Measurements from ENCODE around the gene HAUS7.

Gene HAUS7

GRCh38 chrX:153470411-153471363 lies at the start of gene HAUS7:
Gene HAUS7 (minus strand): TSS chrX:153470576. CDS start chrX:153470557, 19 bp downstream.
- peak; percentile 66 for TF ChIP-seq CTCF (IDR thresholded peaks at IDR 0.05; ENCODE audit: low read depth, low read length)
- peak; percentile 89 to 95 for DNase-seq (ENCODE audit: low read depth in 2 of 2)
- peak within 1 kb of the TSS; percentile 64 to 70 for H3K4me3 ChIP-seq (replicated peaks in 1 of 2; ENCODE audit: low read depth in 2 of 2, low read length in 2 of 2)

- TF ChIP-seq CTCF (IDR thresholded peaks at IDR 0.05; ENCODE audit: low read depth, low read length) = no peak
- no peak for DNase-seq (ENCODE audit: low read depth in 2 of 2)
- H3K4me3 ChIP-seq (replicated peaks in 1 of 2; ENCODE audit: low read depth in 2 of 2, low read length in 2 of 2) = no peak overlapping the region
These were observed 49.4 kb upstream of the HAUS7 start for GRCh38 chrX:153519569-153520286.

- no peak for TF ChIP-seq CTCF (IDR thresholded peaks at IDR 0.05; ENCODE audit: low read depth, low read length)
- no peak for DNase-seq (ENCODE audit: low read depth in 2 of 2)
- H3K4me3 ChIP-seq (replicated peaks in 1 of 2; ENCODE audit: low read depth in 2 of 2, low read length in 2 of 2) = no peak overlapping the region
These were observed 47.8 kb upstream of the HAUS7 start for GRCh38 chrX:153517946-153518834.

GRCh38 chrX:153517423-153517822 lies 47.0 kb upstream of the HAUS7 start, which contains the start of gene ATP2B3:
Gene ATP2B3 (plus strand): TSS chrX:153517642. CDS start chrX:153536248, 18,606 bp downstream.
- no peak for TF ChIP-seq CTCF (IDR thresholded peaks at IDR 0.05; ENCODE audit: low read depth, low read length)
- H3K4me3 ChIP-seq (replicated peaks in 1 of 2; ENCODE audit: low read depth in 2 of 2, low read length in 2 of 2) = no peak within 1 kb of the TSS
- DNase-seq (ENCODE audit: low read depth in 2 of 2) = no peak

GRCh38 chrX:153516073-153516472 lies 45.7 kb upstream of the HAUS7 start:
- TF ChIP-seq CTCF (IDR thresholded peaks at IDR 0.05; ENCODE audit: low read depth, low read length) = no peak

GRCh38 chrX:153515435-153515834 lies 45.1 kb upstream of the HAUS7 start:
- no peak for TF ChIP-seq CTCF (IDR thresholded peaks at IDR 0.05; ENCODE audit: low read depth, low read length)

More at GRCh38 chrX:153516073-153516472, 45.7 kb upstream of the HAUS7 start:
- no peak for DNase-seq (ENCODE audit: low read depth in 2 of 2)
- H3K4me3 ChIP-seq (replicated peaks in 1 of 2; ENCODE audit: low read depth in 2 of 2, low read length in 2 of 2) = no peak overlapping the region

More at GRCh38 chrX:153515435-153515834, 45.1 kb upstream of the HAUS7 start:
- no peak overlapping the region for H3K4me3 ChIP-seq (replicated peaks in 1 of 2; ENCODE audit: low read depth in 2 of 2, low read length in 2 of 2)
- DNase-seq (ENCODE audit: low read depth in 2 of 2) = no peak

Data from cardiac fibroblast (primary cell).